ENCODE results near the gene SKA3.

DNA sequence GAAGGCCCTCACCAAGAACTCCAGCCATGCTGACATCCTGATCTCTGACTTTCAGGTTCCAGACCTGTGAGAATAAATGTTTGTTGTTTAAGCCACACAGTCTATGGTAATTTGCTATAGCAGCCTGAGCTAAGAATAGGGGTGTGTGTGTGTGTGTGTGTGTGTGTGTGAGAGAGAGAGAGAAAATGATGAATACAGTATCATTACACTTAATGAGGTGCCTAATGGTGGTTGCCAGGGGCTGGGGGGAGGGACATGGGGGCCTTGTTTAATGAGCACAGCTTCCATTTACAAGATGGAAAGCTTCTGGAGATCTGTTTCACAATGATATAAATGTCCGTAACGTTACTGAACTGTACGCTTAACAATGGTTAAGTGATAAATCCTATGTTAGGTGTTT, 61.1 kb downstream of the SKA3 start:
- TF ChIP-seq, protein P1, sequence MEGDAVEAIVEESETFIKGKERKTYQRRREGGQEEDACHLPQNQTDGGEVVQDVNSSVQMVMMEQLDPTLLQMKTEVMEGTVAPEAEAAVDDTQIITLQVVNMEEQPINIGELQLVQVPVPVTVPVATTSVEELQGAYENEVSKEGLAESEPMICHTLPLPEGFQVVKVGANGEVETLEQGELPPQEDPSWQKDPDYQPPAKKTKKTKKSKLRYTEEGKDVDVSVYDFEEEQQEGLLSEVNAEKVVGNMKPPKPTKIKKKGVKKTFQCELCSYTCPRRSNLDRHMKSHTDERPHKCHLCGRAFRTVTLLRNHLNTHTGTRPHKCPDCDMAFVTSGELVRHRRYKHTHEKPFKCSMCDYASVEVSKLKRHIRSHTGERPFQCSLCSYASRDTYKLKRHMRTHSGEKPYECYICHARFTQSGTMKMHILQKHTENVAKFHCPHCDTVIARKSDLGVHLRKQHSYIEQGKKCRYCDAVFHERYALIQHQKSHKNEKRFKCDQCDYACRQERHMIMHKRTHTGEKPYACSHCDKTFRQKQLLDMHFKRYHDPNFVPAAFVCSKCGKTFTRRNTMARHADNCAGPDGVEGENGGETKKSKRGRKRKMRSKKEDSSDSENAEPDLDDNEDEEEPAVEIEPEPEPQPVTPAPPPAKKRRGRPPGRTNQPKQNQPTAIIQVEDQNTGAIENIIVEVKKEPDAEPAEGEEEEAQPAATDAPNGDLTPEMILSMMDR (IDR thresholded peaks at IDR 0.05), result no peak
- no peak for TF ChIP-seq EP300 (IDR thresholded peaks at IDR 0.05; ENCODE audit: low read depth)
- TF ChIP-seq POLR2A (IDR thresholded peaks at IDR 0.05), result no peak
- no peak for TF ChIP-seq POLR2AphosphoS5 (IDR thresholded peaks at IDR 0.05)

All from transverse colon (tissue), 4 donors.